B cell (primary cell): Measurements from ENCODE around the gene SEMA6D. TPM values are rescaled to one million over a fixed set of nuclear protein-coding genes. Genes with fewer than 3 reads are reported as not detected.

Experiments
- ATAC-seq: fragments of 200-7000 bp; cut with Tn5 transposase; one replicate; pipeline ENCODE4 v1.10.0; 2021; ENCODE audit warnings: low read depth, mild to moderate bottlenecking, moderate number of reproducible peaks, moderate library complexity
- CTCF ChIA-PET: fragments of 350-600 bp; sonication (Branson Sonifier 250); formaldehyde crosslinking; loops from one replicate; lab custom pipeline; 2021; ENCODE audit warnings: antibody characterized with exemption, inconsistent platforms; lab: Charles Lee
- POLR2A ChIA-PET: fragments of 350-600 bp; sonication (Branson Sonifier 250); formaldehyde crosslinking; loops from one replicate; lab custom pipeline; 2021; ENCODE audit warnings: antibody characterized with exemption; lab: Charles Lee
- DNase-seq: peaks from one replicate; pipeline ENCODE4 v3.0.0; 2013
- H2AFZ ChIP-seq: 2 replicates; pipeline ENCODE4 v1.6.1; 2012; ENCODE audit warnings: mild to moderate bottlenecking, low read depth, low read length; ENCODE audit not compliant: insufficient read depth, poor library complexity, severe bottlenecking
- H3K27ac ChIP-seq, 2 donors: 1 replicate in 1 of 2; 2 replicates in 1 of 2; pipeline ENCODE4 v1.5.1; 2012 to 2013; ENCODE audit warnings: low read length in 2 of 2, mild to moderate bottlenecking in 2 of 2, moderate library complexity in 1 of 2
- H3K27me3 ChIP-seq, 4 experiments: fragments of 200-600 bp in 1 of 4; sonication (generic) in 1 of 4; replicated peaks in 1 of 4; 1 replicate in 2 of 4; 2 replicates in 2 of 4; pipeline versions ENCODE4 v1.6.1 to v1.7.0; 2013 to 2016; ENCODE audit warnings: low read length in 3 of 4, mild to moderate bottlenecking in 2 of 4, mixed read lengths in 1 of 4, moderate library complexity in 1 of 4; ENCODE audit not compliant: insufficient read depth in 4 of 4, control insufficient read depth in 3 of 4; ENCODE audit errors: control extremely low read depth in 1 of 4
- H3K36me3 ChIP-seq, 2 experiments: replicated peaks in 1 of 2; 1 replicate in 1 of 2; 2 replicates in 1 of 2; pipeline versions ENCODE4 v1.6.1 to v1.7.1; 2013; ENCODE audit warnings: low read length in 1 of 2; ENCODE audit not compliant: insufficient read depth in 2 of 2, control insufficient read depth in 1 of 2; ENCODE audit errors: control extremely low read depth in 1 of 2, extremely low read depth in 1 of 2
- H3K4me1 ChIP-seq, 2 donors: fragments of 200-600 bp in 1 of 2; sonication (generic) in 1 of 2; 1 replicate in 1 of 2; 2 replicates in 1 of 2; pipeline versions ENCODE4 v1.5.1 to v1.6.1; 2013 to 2017; ENCODE audit warnings: low read length in 2 of 2; ENCODE audit not compliant: control insufficient read depth in 2 of 2, insufficient read depth in 2 of 2
- H3K4me2 ChIP-seq: replicated peaks from 2 replicates; pipeline ENCODE3; 2012; ENCODE audit warnings: mild to moderate bottlenecking, low read depth, low read length; ENCODE audit not compliant: poor library complexity, severe bottlenecking
- H3K4me3 ChIP-seq, 5 experiments: fragments of 200-600 bp in 1 of 5; sonication (generic) in 1 of 5; 1 replicate in 3 of 5; 2 replicates in 2 of 5; pipeline versions ENCODE4 v1.5.1 to v1.7.0; 2011 to 2016; ENCODE audit warnings: low read length in 4 of 5, mild to moderate bottlenecking in 4 of 5, low read depth in 2 of 5, control low read depth in 1 of 5, moderate library complexity in 1 of 5; ENCODE audit not compliant: insufficient read depth in 1 of 5; ENCODE audit errors: control extremely low read depth in 1 of 5, extremely low read depth in 1 of 5
- H3K79me2 ChIP-seq: fragments of 200-600 bp; sonication (generic); one replicate; pipeline ENCODE4 v1.6.0; 2016; ENCODE audit warnings: low read length; ENCODE audit not compliant: control insufficient read depth, insufficient read depth
- H3K9ac ChIP-seq: fragments of 200-600 bp; sonication (generic); 2 replicates; pipeline ENCODE4 v1.6.1; 2017; ENCODE audit warnings: mild to moderate bottlenecking, low read length, moderate library complexity
- H3K9me3 ChIP-seq, 3 donors: one replicate each; pipeline versions ENCODE4 v1.6.1 to v1.7.1; 2013; ENCODE audit warnings: low read length in 2 of 3; ENCODE audit not compliant: control insufficient read depth in 2 of 3, insufficient read depth in 1 of 3; ENCODE audit errors: control extremely low read depth in 1 of 3
- H4K20me1 ChIP-seq: 2 replicates; pipeline ENCODE4 v1.6.0; 2012; ENCODE audit warnings: mild to moderate bottlenecking, low read length; ENCODE audit not compliant: insufficient read depth, control insufficient read depth, poor library complexity, severe bottlenecking
- H3K27ac Mint-ChIP-seq: one replicate; pipeline ENCODE4 v1.8.0; 2021; ENCODE audit warnings: mixed read lengths
- H3K27me3 Mint-ChIP-seq: one replicate; pipeline ENCODE4 v1.8.0; 2021; ENCODE audit warnings: mixed read lengths
- H3K4me1 Mint-ChIP-seq: one replicate; pipeline ENCODE4 v1.8.0; 2021; ENCODE audit warnings: mixed read lengths
- H3K4me3 Mint-ChIP-seq: one replicate; pipeline ENCODE4 v1.8.0; 2021; ENCODE audit warnings: mixed read lengths
- H3K9me3 Mint-ChIP-seq: one replicate; pipeline ENCODE4 v1.8.0; 2022; ENCODE audit warnings: mixed read lengths; ENCODE audit not compliant: insufficient read depth
- EZH2 ChIP-seq: IDR thresholded peaks from 2 replicates; pipeline ENCODE4 v1.6.1; 2012; ENCODE audit warnings: borderline replicate concordance, low read depth, mild to moderate bottlenecking, moderate library complexity, low read length; ENCODE audit not compliant: insufficient read depth, poor library complexity, severe bottlenecking
- WGBS: methylation state at CpG from one replicate; pipeline ENCODE4 v1.1.5; 2013; ENCODE audit warnings: missing lambda C conversion rate; ENCODE audit not compliant: insufficient coverage; 5-methylcytosine and 5-hydroxymethylcytosine counted together
- intact Hi-C: fragments of 100-400 bp; cut with micrococcal nuclease; formaldehyde crosslinking; loops from one replicate; pipeline ENCODE4 v1.10.0; 2022
- polyA plus RNA-seq: library from polyadenylated mRNA; depleted of rRNA; stranded (reverse); fragments of >200 nt; gene quantifications from 2 replicates; pipeline ENCODE4 v1.2.3, GENCODE V29; 2012
- total RNA-seq, 2 donors: library from RNA; stranded (reverse); fragments of 120-200 nt in 1 of 2; gene quantifications; 1 replicate in 1 of 2; 2 replicates in 1 of 2; pipeline versions ENCODE4 v1.2.3 to v1.2.4, GENCODE V29; 2013 to 2022
- TF ChIP-seq, protein P1 (sequence below): fragments of 200-600 bp; IDR thresholded peaks from one replicate; pipeline ENCODE4 v1.8.0; 2022; ENCODE audit warnings: antibody characterized with exemption, mild to moderate bottlenecking

Gene SEMA6D
- total and polyA plus RNA-seq, 2 donors (not counting 1 experiment from before 2014, with no cell fraction given) = not detected

GRCh38 chr15:47721676-47722075, 4.4 kb downstream of the SEMA6D start:
- peaks cover 0 to 16% (median 14%) of the 10 kb centered on the region in 4 experiments for H3K27me3 ChIP-seq
- H3K9me3 Mint-ChIP-seq = no peaks in the 10 kb centered on the region
- no peak for DNase-seq
- H3K4me2 ChIP-seq = no peak overlapping the region
- H3K9me3 ChIP-seq = peaks cover 0 to 4% (median 2%) of the 10 kb centered on the region in 3 donors
- H3K27ac ChIP-seq = no peak overlapping the region
- H3K4me1 Mint-ChIP-seq = peaks cover 10% of the 10 kb centered on the region
- ATAC-seq = no peak
- H3K27ac Mint-ChIP-seq = no peak overlapping the region
- intact Hi-C loops = no loop called here
- H3K4me3 ChIP-seq = no peak overlapping the region
- H3K36me3 ChIP-seq = no peaks in the 10 kb centered on the region
- H3K4me3 Mint-ChIP-seq = no peak overlapping the region
- no peaks in the 10 kb centered on the region for H3K79me2 ChIP-seq
- TF ChIP-seq, protein P1, sequence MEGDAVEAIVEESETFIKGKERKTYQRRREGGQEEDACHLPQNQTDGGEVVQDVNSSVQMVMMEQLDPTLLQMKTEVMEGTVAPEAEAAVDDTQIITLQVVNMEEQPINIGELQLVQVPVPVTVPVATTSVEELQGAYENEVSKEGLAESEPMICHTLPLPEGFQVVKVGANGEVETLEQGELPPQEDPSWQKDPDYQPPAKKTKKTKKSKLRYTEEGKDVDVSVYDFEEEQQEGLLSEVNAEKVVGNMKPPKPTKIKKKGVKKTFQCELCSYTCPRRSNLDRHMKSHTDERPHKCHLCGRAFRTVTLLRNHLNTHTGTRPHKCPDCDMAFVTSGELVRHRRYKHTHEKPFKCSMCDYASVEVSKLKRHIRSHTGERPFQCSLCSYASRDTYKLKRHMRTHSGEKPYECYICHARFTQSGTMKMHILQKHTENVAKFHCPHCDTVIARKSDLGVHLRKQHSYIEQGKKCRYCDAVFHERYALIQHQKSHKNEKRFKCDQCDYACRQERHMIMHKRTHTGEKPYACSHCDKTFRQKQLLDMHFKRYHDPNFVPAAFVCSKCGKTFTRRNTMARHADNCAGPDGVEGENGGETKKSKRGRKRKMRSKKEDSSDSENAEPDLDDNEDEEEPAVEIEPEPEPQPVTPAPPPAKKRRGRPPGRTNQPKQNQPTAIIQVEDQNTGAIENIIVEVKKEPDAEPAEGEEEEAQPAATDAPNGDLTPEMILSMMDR = no peak
- no peak for TF ChIP-seq EZH2
- H2AFZ ChIP-seq = no peak overlapping the region
- ChIA-PET POLR2A (no interaction called here), CTCF (interaction anchor here (1.1 kb wide), 1 partner anchor 10 kb away, joined by 3 read pairs; no protein-coding TSS in a partner anchor)
- WGBS = 78% methylated on average over 4 of the region's 4 CpGs
- peaks cover 47% of the 10 kb centered on the region for H3K27me3 Mint-ChIP-seq
- peaks cover 0 to 5% of the 10 kb centered on the region in 2 donors for H3K4me1 ChIP-seq
- H3K9ac ChIP-seq = no peak overlapping the region
- no peaks in the 10 kb centered on the region for H4K20me1 ChIP-seq

- H4K20me1 ChIP-seq = no peaks in the 10 kb centered on the region
- H3K4me1 ChIP-seq = no peaks in the 10 kb centered on the region
- no peak overlapping the region for H3K4me3 ChIP-seq
- H3K9me3 Mint-ChIP-seq = no peaks in the 10 kb centered on the region
- POLR2A ChIA-PET = no interaction called here
- no peak overlapping the region for H3K27ac Mint-ChIP-seq
- no peaks in the 10 kb centered on the region for H3K4me1 Mint-ChIP-seq
- TF ChIP-seq, protein P1 = no peak
- TF ChIP-seq EZH2 = no peak
- peaks cover 0 to 16% (median 5%) of the 10 kb centered on the region in 4 experiments for H3K27me3 ChIP-seq
- CTCF ChIA-PET = interaction anchor here (1.0 kb wide), 1 partner anchor 12 kb away, joined by 4 read pairs; no protein-coding TSS in a partner anchor
- intact Hi-C loops = no loop called here
- H3K4me3 Mint-ChIP-seq = no peak overlapping the region
- H3K9ac ChIP-seq = no peak overlapping the region
- no peak overlapping the region for H2AFZ ChIP-seq
- H3K9me3 ChIP-seq = peaks cover 0 to 2% (median 0%) of the 10 kb centered on the region in 3 donors
- H3K4me2 ChIP-seq = no peak overlapping the region
- H3K79me2 ChIP-seq = no peaks in the 10 kb centered on the region
- no peak overlapping the region for H3K27ac ChIP-seq
- H3K36me3 ChIP-seq = no peaks in the 10 kb centered on the region
- H3K27me3 Mint-ChIP-seq = peaks cover 34% of the 10 kb centered on the region
- DNase-seq (no peak), ATAC-seq (no peak)
- whole genome bisulfite sequencing = 97% methylated on average over 2 of the region's 2 CpGs
Measured at GRCh38 chr15:47724346-47724745, 7.0 kb downstream of the SEMA6D start.
